ENCODE measurements around the gene NOD1.

NOD1 gene

DNA sequence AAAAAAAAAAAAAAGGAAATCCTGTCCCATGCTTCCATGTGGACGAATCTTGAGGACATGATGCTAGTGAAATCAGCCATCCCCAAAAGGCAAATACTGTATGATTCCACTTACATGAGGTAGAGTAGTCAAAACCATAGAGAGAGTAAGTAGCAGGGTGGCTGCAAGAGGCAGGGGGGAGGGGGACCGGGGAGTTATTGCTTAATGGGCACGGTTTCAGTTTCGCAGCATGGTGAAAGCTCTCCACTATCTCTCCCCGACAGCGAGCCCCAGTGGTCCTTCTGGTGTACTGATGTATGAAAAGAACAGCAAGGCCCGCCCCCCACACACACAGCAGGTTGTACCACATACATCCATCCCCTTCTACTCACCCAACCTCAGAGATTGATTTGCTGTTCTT lies 32.8 kb downstream of the NOD1 start:
- Histone ChIP-seq H3K9me3 (ENCODE audit: low read length) (no peaks in the 10 kb centered on the region), H3K4me3 (ENCODE audit: low read length) (no peak overlapping the region), H3K27me3 (ENCODE audit: insufficient read depth, low read length) (no peaks in the 10 kb centered on the region), H2AFZ (ENCODE audit: low read depth, low read length) (no peak overlapping the region), H3K36me3 (ENCODE audit: insufficient read depth, low read length) (peaks cover 5% of the 10 kb centered on the region), H3K4me1 (ENCODE audit: insufficient read depth, low read length) (no peaks in the 10 kb centered on the region)

DNA sequence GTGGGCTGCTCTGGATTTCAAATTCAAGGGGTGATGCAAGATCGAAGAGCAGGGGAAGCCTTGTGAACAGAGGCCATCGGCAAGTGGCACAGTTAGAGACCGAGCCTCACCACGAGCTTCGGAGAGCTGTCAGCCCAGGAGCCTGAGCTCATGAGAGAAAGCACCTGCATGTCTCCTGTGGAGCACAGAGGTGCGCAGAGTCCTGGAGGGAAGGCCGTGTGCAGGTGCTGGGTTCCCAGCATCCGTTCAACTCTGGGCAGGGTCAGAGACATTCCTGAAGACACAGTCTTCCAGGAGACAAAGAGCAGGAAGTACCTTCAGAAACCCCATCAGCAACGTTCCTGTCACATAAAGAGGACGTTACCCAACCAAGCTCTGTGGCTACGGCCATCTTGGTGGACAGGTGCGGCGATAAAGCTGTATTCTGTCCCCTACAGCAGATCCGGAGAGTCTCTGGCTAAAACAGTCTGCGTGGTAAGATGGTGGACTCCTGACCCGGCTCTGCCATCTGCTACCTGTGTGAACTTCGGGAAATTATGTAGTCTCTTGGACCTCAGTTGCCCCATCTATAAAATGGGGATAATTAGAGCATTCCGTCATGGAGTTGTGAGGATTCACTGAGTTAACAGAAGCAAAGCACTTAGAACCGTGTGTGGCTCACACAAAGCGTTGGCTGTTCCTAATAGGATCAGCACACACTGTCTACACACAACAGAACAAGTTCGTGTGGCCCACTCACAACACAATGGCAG lies 40.6 kb downstream of the NOD1 start:
- Histone ChIP-seq H3K27me3 (ENCODE audit: insufficient read depth, low read length) (no peaks in the 10 kb centered on the region), H3K4me3 (ENCODE audit: low read length) (no peak overlapping the region), H3K36me3 (ENCODE audit: insufficient read depth, low read length) (peaks cover 24% of the 10 kb centered on the region), H2AFZ (ENCODE audit: low read depth, low read length) (no peak overlapping the region), H3K4me1 (ENCODE audit: insufficient read depth, low read length) (no peaks in the 10 kb centered on the region), H3K9me3 (ENCODE audit: low read length) (peaks cover 5% of the 10 kb centered on the region)

DNA sequence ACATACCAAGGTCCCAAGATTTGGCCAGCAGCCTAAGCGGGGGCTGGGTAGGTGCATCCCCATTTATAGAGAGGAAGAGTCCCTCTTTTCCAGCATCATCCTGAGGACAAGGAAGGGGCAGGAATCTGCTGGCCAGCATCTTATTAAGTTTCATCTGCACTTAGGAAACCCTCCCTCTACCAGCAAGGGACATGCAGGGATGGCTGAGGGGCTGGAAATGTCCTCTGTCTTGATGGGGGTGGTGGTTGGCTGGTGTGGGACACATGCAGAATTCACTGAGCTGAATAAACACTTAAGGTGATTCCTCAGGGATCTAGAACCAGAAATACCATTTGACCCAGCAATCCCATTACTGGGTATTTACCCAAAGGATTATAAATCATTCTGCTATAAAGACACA lies 42.1 kb downstream of the NOD1 start:
- H3K36me3 ChIP-seq (ENCODE audit: insufficient read depth, low read length) = peaks cover 24% of the 10 kb centered on the region
- H3K4me3 ChIP-seq (ENCODE audit: low read length) = no peak overlapping the region
- H3K9me3 ChIP-seq (ENCODE audit: low read length) = peaks cover 5% of the 10 kb centered on the region
- H3K27me3 ChIP-seq (ENCODE audit: insufficient read depth, low read length) = no peaks in the 10 kb centered on the region
- H3K4me1 ChIP-seq (ENCODE audit: insufficient read depth, low read length) = no peaks in the 10 kb centered on the region
- no peak overlapping the region for H2AFZ ChIP-seq (ENCODE audit: low read depth, low read length)

DNA sequence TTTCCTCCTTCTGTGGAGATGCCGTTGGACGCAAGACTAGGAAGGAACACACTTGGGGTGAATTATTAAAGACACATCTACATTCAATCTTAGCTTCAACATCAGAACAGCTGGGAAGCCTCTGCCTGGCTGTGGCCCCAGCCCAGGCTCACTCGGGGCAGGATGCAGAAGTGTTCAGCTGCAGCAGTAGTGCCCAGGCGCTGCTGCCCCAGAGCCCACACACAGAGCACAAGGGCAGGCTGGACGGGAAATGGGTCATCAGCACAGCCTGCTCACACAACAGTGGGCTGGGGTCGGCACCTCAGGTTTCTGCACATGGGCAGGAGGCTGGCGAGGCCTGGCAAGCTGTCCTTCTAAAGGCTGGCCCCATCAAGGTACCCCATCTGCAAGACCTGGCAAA lies 42.5 kb downstream of the NOD1 start:
- Histone ChIP-seq H3K4me3 (ENCODE audit: low read length) (no peak overlapping the region), H3K9me3 (ENCODE audit: low read length) (peaks cover 5% of the 10 kb centered on the region), H2AFZ (ENCODE audit: low read depth, low read length) (no peak overlapping the region), H3K36me3 (ENCODE audit: insufficient read depth, low read length) (peaks cover 24% of the 10 kb centered on the region), H3K4me1 (ENCODE audit: insufficient read depth, low read length) (no peaks in the 10 kb centered on the region), H3K27me3 (ENCODE audit: insufficient read depth, low read length) (no peaks in the 10 kb centered on the region)

DNA sequence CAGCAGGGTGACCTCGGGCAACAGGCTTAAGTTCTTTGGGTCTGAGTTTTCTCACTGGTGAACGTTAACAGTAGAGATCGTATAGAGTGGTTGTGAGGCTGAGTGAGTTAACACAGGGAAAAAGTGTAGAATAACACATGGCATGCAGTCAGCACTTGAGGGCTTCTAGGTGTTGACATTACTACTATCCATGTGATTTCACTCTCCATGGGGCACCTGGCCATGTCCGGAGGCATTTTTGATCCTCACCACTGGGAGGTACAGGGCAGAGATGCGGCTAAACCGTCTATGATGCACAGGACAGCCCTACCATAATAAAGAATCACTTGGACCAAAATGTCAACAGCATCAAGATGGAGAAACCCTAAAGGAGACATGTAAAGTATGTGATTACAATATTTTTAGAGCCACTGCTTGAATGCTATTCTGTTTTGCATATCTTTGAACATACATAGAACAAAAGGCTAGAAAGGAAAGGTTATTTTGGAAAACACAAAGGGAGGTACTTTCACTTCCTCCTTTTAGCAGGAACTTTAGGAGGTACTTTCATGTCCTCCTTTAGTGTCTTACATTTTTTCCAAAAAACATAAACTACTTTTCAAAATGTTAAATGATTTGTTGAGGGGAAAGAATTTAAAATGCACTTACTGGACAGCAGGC lies 44.3 kb downstream of the NOD1 start:
- peaks cover 24% of the 10 kb centered on the region for H3K36me3 ChIP-seq (ENCODE audit: insufficient read depth, low read length)
- no peaks in the 10 kb centered on the region for H3K27me3 ChIP-seq (ENCODE audit: insufficient read depth, low read length)
- H2AFZ ChIP-seq (ENCODE audit: low read depth, low read length) = no peak overlapping the region
- H3K4me3 ChIP-seq (ENCODE audit: low read length) = no peak overlapping the region
- H3K4me1 ChIP-seq (ENCODE audit: insufficient read depth, low read length) = peaks cover 7% of the 10 kb centered on the region
- peaks cover 5% of the 10 kb centered on the region for H3K9me3 ChIP-seq (ENCODE audit: low read length)

DNA sequence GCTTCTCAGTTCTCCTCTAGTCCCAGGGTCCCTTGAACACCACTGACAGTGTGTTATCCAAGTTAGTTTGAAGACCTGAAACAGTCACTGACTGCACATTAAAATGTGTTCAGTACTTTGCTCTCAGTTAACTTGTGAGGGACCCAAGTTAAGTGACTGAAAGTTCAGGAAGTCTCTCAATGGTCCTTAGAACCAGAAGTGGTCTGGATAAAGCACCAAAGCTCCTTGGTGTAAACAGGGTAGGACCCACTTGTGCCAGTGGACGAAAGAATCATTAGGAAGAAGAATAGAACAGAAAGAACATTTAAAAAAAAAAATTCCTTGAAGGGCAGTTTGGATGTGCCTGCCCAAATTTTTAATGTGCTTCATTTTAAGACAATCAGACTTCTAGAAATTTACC lies 45.1 kb downstream of the NOD1 start:
- Histone ChIP-seq H3K4me3 (ENCODE audit: low read length) (no peak overlapping the region), H3K27me3 (ENCODE audit: insufficient read depth, low read length) (no peaks in the 10 kb centered on the region), H3K4me1 (ENCODE audit: insufficient read depth, low read length) (peaks cover 7% of the 10 kb centered on the region), H2AFZ (ENCODE audit: low read depth, low read length) (no peak overlapping the region), H3K9me3 (ENCODE audit: low read length) (peaks cover 3% of the 10 kb centered on the region), H3K36me3 (ENCODE audit: insufficient read depth, low read length) (peaks cover 27% of the 10 kb centered on the region)

DNA sequence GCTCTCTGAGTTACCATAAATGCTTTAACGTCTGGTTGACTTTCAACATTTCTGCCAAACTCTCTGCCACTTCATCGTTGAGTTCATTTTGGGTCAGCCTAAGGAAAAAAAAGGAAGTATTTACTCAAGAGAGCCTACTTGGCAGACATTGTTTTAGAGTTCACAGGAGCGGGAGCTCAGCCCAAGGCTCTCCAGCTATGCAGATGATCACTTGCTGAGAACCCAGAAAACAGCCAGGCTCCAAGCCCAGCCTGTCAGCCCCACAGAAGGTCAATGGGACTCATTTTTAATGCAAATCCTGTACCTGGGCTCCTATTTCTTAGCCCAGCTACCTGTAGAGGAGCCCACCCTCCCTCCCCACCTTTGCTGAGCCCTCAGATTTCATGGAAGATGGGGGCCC lies 45.5 kb downstream of the NOD1 start:
- peaks cover 24% of the 10 kb centered on the region for H3K36me3 ChIP-seq (ENCODE audit: insufficient read depth, low read length)
- no peaks in the 10 kb centered on the region for H3K27me3 ChIP-seq (ENCODE audit: insufficient read depth, low read length)
- peaks cover 7% of the 10 kb centered on the region for H3K4me1 ChIP-seq (ENCODE audit: insufficient read depth, low read length)
- no peak overlapping the region for H3K4me3 ChIP-seq (ENCODE audit: low read length)
- no peak overlapping the region for H2AFZ ChIP-seq (ENCODE audit: low read depth, low read length)
- no peaks in the 10 kb centered on the region for H3K9me3 ChIP-seq (ENCODE audit: low read length)

DNA sequence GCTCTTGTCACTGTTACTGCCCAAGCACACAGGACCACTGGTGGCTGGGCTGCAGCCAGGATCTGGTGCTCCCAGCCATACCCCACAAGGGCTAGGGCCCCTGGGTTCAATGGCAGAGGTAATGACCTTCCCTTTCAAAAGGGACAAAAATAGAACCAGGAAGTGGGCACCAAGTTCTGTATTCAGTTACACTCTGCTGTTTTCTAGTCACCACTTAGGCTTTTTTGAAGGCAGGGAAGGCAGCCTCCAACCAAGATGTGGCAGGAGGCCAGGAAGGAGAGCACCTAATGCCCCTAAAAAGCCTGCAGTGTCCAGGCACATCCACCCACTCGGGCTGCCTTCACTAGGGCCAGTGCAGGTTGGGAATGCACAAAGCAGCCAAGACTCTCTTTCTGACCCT lies 47.8 kb downstream of the NOD1 start:
- Histone ChIP-seq H3K36me3 (ENCODE audit: insufficient read depth, low read length) (peaks cover 12% of the 10 kb centered on the region), H3K4me3 (ENCODE audit: low read length) (no peak overlapping the region), H3K27me3 (ENCODE audit: insufficient read depth, low read length) (no peaks in the 10 kb centered on the region), H3K4me1 (ENCODE audit: insufficient read depth, low read length) (peaks cover 7% of the 10 kb centered on the region), H2AFZ (ENCODE audit: low read depth, low read length) (no peak overlapping the region), H3K9me3 (ENCODE audit: low read length) (no peaks in the 10 kb centered on the region)

DNA sequence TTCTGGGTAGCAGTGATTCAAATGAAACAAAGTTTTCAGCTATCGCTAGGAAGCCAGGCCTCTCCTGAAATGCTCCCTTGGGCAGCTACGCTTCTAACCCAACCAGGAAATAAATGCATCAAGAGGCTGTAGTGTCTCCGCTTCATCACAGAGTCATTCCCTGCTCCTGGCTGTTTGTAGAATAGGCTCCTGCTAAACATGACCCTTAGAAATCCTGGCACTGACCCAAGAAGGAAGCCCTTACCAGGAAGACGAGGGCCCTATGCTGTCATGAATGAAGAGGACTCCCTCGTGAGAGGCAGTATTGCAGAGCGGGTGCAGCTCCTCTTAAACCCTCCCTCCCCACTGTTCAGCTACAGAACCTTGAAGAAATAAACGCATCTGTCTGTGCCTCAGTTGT lies 48.3 kb downstream of the NOD1 start:
- H2AFZ ChIP-seq (ENCODE audit: low read depth, low read length) = no peak overlapping the region
- H3K27me3 ChIP-seq (ENCODE audit: insufficient read depth, low read length) = no peaks in the 10 kb centered on the region
- no peaks in the 10 kb centered on the region for H3K9me3 ChIP-seq (ENCODE audit: low read length)
- peaks cover 7% of the 10 kb centered on the region for H3K4me1 ChIP-seq (ENCODE audit: insufficient read depth, low read length)
- H3K36me3 ChIP-seq (ENCODE audit: insufficient read depth, low read length) = peaks cover 9% of the 10 kb centered on the region
- no peak overlapping the region for H3K4me3 ChIP-seq (ENCODE audit: low read length)

DNA sequence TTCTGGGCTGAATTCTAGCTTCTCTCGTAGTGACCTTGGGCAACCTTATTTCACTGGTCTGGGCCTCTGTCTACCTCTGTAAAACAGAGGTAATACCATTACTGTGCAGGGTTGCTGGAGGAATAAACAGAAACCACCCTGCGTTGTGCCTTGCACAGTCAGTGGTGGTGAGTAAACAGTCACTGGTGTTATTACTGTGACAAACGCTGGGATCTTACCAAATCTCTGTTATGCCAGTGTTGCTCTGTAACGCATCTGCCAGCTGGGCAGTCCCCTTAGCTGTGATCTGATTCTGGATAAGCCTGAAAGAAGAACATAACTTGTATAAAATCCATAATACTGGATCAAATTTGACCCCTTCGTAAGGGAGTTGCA lies 49.4 kb downstream of the NOD1 start:
- Histone ChIP-seq H3K9me3 (ENCODE audit: low read length) (no peaks in the 10 kb centered on the region), H3K36me3 (ENCODE audit: insufficient read depth, low read length) (peaks cover 5% of the 10 kb centered on the region), H3K4me3 (ENCODE audit: low read length) (no peak overlapping the region), H3K27me3 (ENCODE audit: insufficient read depth, low read length) (no peaks in the 10 kb centered on the region), H3K4me1 (ENCODE audit: insufficient read depth, low read length) (peaks cover 7% of the 10 kb centered on the region), H2AFZ (ENCODE audit: low read depth, low read length) (no peak overlapping the region)

DNA sequence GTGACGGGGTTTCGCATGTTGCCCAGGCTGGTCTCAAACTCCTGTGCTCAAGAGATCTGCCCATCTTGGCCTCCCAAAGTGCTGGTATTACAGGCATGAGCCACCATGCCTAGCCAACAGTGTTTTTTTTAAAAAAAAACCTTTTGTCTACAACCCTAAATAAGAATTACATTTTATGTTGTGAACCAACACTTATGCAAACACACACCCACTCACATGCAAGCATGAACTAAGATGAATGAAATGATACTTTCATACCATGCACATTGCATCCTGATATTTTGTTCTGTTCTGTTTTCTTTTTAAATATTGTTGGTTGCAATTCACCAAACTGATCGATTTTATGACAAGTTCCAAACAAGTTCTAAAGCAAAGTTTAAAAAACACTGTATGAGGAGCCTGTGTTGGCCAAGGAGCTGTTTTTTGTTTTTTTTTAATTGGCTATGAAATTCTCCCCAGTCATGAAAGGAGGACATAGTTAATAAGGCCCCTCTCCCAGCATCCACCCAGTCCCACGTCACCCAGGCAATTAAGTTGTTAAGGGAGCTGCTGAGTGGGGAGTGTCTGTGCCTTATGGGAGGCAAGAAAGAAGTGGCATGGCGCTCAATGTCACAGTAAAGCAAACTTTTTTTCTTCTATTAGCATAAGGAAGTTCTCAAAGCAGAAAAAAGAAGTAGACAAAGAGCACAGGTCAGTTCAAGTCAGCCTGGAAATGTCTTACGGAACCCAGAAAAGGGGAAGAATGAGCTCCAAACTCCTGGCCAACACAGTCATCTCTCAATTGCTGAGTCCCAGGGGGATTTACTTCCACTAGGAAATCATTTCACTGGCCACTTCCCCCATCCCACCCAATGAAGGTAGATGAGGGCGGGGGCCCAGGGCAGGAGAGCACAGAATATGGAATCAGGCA lies 50.1 kb downstream of the NOD1 start:
- Histone ChIP-seq H3K9me3 (ENCODE audit: low read length) (no peaks in the 10 kb centered on the region), H3K4me1 (ENCODE audit: insufficient read depth, low read length) (peaks cover 7% of the 10 kb centered on the region), H3K4me3 (ENCODE audit: low read length) (no peak overlapping the region), H3K27me3 (ENCODE audit: insufficient read depth, low read length) (no peaks in the 10 kb centered on the region), H3K36me3 (ENCODE audit: insufficient read depth, low read length) (peaks cover 5% of the 10 kb centered on the region), H2AFZ (ENCODE audit: low read depth, low read length) (no peak overlapping the region)

DNA sequence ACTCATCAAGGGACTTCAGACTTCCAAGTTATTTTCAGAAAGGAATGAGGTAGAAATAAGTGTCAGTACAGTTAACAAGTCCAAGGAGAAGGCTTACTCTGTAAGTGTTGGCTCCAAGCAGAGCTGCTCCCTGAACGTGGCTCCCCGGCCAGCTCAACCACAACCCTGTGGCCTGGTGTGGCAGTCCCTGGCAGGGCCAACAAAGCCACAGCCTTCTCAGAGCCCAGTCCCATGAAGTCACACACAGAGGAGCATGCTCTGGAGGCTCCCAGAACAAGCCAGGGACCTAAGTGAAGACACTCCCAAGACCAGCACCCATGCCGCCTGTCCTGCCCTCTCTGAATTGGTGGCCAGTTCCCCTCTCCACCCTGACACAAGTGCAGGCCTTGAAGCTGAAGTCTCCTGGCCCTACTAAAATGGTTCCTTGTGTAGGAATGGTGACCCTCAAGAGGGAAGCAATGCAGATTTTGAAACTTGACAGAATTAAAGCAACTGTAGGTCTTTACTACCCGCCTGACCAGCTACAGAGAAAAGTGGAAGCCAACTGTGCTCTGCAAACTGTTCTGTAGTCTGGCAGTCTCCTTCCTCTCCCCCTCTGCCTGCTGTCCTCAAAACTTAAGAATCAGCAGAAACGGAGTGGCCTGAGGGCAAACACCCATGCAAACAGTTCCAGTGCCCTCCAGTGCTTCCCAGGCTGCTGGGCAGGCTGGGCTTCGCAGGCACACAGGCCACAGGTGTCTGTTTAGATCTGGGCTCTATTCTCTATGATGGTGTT lies 51.1 kb downstream of the NOD1 start:
- Histone ChIP-seq H3K9me3 (ENCODE audit: low read length) (no peaks in the 10 kb centered on the region), H3K36me3 (ENCODE audit: insufficient read depth, low read length) (peaks cover 5% of the 10 kb centered on the region)

More for the DNA sequence above, 51.1 kb downstream of the NOD1 start:
- peaks cover 7% of the 10 kb centered on the region for H3K4me1 ChIP-seq (ENCODE audit: insufficient read depth, low read length)
- H2AFZ ChIP-seq (ENCODE audit: low read depth, low read length) = no peak overlapping the region
- H3K27me3 ChIP-seq (ENCODE audit: insufficient read depth, low read length) = no peaks in the 10 kb centered on the region
- H3K4me3 ChIP-seq (ENCODE audit: low read length) = no peak overlapping the region

All from neuron (in vitro differentiated cells).